Measurements from ENCODE around the gene TSPAN11.

TSPAN11 gene, protein sequence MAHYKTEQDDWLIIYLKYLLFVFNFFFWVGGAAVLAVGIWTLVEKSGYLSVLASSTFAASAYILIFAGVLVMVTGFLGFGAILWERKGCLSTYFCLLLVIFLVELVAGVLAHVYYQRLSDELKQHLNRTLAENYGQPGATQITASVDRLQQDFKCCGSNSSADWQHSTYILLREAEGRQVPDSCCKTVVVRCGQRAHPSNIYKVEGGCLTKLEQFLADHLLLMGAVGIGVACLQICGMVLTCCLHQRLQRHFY

DNA sequence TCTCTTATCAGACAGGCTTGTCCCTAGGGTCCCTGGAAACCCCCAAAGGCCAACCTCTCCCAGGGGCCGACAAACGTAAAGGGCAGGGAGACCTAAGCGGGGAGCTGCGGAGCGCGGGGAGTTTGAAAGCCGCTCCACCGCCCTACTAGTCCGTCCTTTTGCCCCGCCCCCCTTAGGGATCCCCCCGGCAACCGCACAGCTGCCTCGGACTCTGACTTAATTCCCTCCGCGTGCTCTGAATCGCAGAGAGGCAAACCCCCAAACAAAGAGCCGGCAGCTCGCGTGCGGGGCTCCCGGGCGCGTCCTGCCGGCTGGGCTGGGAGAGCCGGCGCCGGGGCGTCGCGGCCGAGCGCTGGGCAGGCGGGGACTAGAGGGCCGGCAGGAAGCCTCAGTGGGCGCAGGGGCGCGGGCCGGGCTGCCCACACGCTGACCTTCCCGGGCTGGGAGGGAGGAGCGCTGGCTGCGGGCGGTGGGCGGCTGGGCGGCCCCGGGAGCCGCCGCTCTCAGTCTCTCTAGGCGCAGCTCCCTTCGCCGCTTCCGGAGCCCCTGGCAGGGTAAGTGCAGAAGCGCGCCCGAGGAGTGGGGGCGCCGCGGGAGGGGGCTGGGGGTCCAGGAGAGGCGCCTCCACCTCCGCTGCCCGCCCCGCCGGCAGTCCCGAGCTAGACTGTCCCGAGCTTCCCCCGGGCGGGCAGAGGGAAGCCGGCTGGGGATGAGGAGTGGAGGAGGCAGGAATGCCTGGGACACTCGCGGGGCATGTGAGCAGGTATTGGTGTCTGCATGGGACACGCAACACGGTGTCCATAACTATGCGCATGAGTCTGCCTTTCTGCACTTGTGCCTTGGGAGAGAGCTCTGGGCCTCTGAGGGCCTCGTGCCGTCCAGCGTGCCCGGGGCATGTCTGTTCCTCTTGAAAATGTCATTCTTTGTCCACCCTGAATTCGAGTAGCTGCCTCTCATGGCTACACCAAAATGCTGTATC is at the start of gene TSPAN11:
TSS of gene TSPAN11 (plus strand) at position 506 of the 979 bp plus-strand sequence. CDS start 27,244 bp downstream, outside the sequence.
- TF ChIP-seq, protein P1, sequence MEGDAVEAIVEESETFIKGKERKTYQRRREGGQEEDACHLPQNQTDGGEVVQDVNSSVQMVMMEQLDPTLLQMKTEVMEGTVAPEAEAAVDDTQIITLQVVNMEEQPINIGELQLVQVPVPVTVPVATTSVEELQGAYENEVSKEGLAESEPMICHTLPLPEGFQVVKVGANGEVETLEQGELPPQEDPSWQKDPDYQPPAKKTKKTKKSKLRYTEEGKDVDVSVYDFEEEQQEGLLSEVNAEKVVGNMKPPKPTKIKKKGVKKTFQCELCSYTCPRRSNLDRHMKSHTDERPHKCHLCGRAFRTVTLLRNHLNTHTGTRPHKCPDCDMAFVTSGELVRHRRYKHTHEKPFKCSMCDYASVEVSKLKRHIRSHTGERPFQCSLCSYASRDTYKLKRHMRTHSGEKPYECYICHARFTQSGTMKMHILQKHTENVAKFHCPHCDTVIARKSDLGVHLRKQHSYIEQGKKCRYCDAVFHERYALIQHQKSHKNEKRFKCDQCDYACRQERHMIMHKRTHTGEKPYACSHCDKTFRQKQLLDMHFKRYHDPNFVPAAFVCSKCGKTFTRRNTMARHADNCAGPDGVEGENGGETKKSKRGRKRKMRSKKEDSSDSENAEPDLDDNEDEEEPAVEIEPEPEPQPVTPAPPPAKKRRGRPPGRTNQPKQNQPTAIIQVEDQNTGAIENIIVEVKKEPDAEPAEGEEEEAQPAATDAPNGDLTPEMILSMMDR (IDR thresholded peaks at IDR 0.05): no peak
- no peak for TF ChIP-seq ZFX (IDR thresholded peaks at IDR 0.05; ENCODE audit: borderline replicate concordance)

GRCh38 chr12:30877105-30877875 is 49.3 kb upstream of the TSPAN11 start:
- TF ChIP-seq, protein P1 (IDR thresholded peaks at IDR 0.05): no peak
- no peak for TF ChIP-seq ZFX (IDR thresholded peaks at IDR 0.05; ENCODE audit: borderline replicate concordance)
- no peak overlapping the region for H3K27ac ChIP-seq

More for the DNA sequence above, at the start of gene TSPAN11:
- H3K27ac ChIP-seq: no peak within 1 kb of the TSS

- TF ChIP-seq, protein P1 (IDR thresholded peaks at IDR 0.05): no peak
- TF ChIP-seq ZFX (IDR thresholded peaks at IDR 0.05; ENCODE audit: borderline replicate concordance): no peak
- H3K27ac ChIP-seq: no peak overlapping the region
These were observed 48.5 kb upstream of the TSPAN11 start for GRCh38 chr12:30878024-30878423.

DNA sequence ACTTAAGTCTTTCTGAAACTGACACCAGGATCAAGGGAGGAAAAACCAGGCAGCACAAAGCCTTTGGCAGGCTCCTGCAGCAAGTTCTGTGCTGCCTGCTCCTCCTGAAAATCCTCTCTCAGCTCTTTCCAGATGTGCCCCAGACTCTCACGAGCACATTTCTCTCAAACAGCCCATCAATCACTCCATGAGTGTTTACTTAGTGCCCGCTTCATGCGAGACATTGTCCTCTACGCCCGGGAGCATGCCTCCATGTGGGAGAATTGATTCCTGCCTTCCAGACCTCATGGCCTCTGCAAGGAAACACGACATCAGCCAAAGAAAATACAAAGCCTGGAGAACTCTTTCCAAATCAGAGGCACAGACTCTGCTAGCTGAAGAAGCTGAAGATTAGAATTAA is 46.5 kb upstream of the TSPAN11 start:
- no peak overlapping the region for H3K27ac ChIP-seq
- TF ChIP-seq ZFX (IDR thresholded peaks at IDR 0.05; ENCODE audit: borderline replicate concordance): no peak

- TF ChIP-seq, protein P1 (IDR thresholded peaks at IDR 0.05): no peak
- no peak for TF ChIP-seq ZFX (IDR thresholded peaks at IDR 0.05; ENCODE audit: borderline replicate concordance)
- H3K27ac ChIP-seq: no peak overlapping the region
These were observed 45.7 kb upstream of the TSPAN11 start for GRCh38 chr12:30880813-30881212.

DNA sequence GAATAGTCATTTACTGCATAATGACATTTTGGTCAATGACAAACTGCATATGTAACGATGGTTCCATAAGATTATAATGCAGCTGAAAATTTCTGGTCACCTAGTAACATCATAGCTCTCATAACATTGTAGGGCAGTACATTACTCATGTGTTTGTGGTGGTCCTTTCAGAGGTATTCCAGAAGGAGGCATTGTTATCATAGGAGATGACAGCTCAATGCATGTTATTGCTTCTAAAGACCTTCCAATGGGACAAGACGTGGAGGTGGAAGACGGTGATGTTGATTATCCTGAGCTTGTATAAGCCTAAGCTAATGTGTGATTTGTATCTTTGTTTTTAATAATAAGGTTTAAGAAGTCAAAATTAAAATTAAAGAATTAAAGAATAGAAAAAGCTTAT is 43.8 kb upstream of the TSPAN11 start:
- no peak for TF ChIP-seq ZFX (IDR thresholded peaks at IDR 0.05; ENCODE audit: borderline replicate concordance)
- TF ChIP-seq, protein P1 (IDR thresholded peaks at IDR 0.05): no peak
- no peak overlapping the region for H3K27ac ChIP-seq

DNA sequence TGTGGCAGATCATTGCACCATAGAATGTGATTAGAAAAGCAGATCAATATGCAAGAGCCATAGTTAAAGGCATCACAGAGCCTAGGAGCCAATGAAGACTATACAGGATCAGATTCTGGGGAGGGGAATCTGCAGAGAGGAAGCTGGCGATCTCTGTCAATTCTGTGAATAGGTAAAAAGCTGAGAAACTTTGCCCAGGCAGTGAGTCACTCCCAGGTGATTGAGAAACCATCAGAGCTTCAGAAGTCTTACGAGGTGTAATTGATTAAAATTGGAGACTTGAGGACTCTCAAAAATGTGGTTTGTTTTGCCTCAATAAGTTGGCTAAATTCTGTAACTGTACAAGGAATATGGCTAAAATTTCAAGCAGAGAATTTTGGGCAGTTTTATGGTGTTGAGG is 41.7 kb upstream of the TSPAN11 start:
- no peak overlapping the region for H3K27ac ChIP-seq
- no peak for TF ChIP-seq ZFX (IDR thresholded peaks at IDR 0.05; ENCODE audit: borderline replicate concordance)
- TF ChIP-seq, protein P1 (IDR thresholded peaks at IDR 0.05): no peak

Measured in 22Rv1 (cell line).